ENCODE results near the gene ATG14.

- TF ChIP-seq, protein P1, sequence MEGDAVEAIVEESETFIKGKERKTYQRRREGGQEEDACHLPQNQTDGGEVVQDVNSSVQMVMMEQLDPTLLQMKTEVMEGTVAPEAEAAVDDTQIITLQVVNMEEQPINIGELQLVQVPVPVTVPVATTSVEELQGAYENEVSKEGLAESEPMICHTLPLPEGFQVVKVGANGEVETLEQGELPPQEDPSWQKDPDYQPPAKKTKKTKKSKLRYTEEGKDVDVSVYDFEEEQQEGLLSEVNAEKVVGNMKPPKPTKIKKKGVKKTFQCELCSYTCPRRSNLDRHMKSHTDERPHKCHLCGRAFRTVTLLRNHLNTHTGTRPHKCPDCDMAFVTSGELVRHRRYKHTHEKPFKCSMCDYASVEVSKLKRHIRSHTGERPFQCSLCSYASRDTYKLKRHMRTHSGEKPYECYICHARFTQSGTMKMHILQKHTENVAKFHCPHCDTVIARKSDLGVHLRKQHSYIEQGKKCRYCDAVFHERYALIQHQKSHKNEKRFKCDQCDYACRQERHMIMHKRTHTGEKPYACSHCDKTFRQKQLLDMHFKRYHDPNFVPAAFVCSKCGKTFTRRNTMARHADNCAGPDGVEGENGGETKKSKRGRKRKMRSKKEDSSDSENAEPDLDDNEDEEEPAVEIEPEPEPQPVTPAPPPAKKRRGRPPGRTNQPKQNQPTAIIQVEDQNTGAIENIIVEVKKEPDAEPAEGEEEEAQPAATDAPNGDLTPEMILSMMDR (IDR thresholded peaks at IDR 0.05), result no peak
- no peak for TF ChIP-seq POLR2A (IDR thresholded peaks at IDR 0.05)
These were observed 78.7 kb downstream of the ATG14 start for GRCh38 chr14:55332654-55333570.
